MM.1S (cell line): ENCODE measurements around the gene NMNAT2.

Source experiments
- DNase-seq: peaks from one replicate; pipeline ENCODE4 v3.0.0-alpha.2; 2015
- H2AFZ ChIP-seq: fragments of 300-600 bp; sonication (generic); 2 replicates; pipeline ENCODE4 v1.6.0; 2016; ENCODE audit warnings: antibody characterized with exemption, low read length
- H3F3A ChIP-seq: fragments of 300-600 bp; sonication (generic); 2 replicates; pipeline ENCODE4 v1.6.1; 2016; ENCODE audit warnings: mild to moderate bottlenecking, antibody characterized with exemption, low read length, moderate library complexity, mixed read lengths; ENCODE audit not compliant: insufficient read depth
- H3K27ac ChIP-seq: fragments of 300-600 bp; sonication (generic); 2 replicates; pipeline ENCODE4 v1.5.1; 2016; ENCODE audit warnings: mild to moderate bottlenecking, low read length
- H3K27me3 ChIP-seq: fragments of 300-600 bp; sonication (generic); replicated peaks from 2 replicates; pipeline ENCODE4 v1.6.0; 2016; ENCODE audit warnings: low read length; ENCODE audit not compliant: insufficient read depth
- H3K36me3 ChIP-seq: fragments of 300-600 bp; sonication (generic); replicated peaks from 2 replicates; pipeline ENCODE4 v1.6.1; 2016; ENCODE audit warnings: mild to moderate bottlenecking, low read length, mixed read lengths; ENCODE audit not compliant: insufficient read depth
- H3K4me1 ChIP-seq: fragments of 300-600 bp; sonication (generic); 2 replicates; pipeline ENCODE4 v1.6.1; 2016; ENCODE audit warnings: low read length, mixed read lengths
- H3K4me2 ChIP-seq: fragments of 300-600 bp; sonication (generic); 2 replicates; pipeline ENCODE4 v1.6.0; 2016; ENCODE audit warnings: low read depth, low read length
- H3K4me3 ChIP-seq: fragments of 300-600 bp; sonication (generic); 2 replicates; pipeline ENCODE4 v1.5.1; 2016; ENCODE audit warnings: low read length, mixed read lengths
- H3K79me2 ChIP-seq: fragments of 300-600 bp; sonication (generic); 2 replicates; pipeline ENCODE4 v1.6.1; 2016; ENCODE audit warnings: mixed run types, low read length, mixed read lengths
- H3K9ac ChIP-seq: fragments of 300-600 bp; sonication (generic); 2 replicates; pipeline ENCODE4 v1.6.1; 2016; ENCODE audit warnings: low read length, mixed read lengths
- H3K9me2 ChIP-seq: fragments of 300-600 bp; sonication (generic); replicated peaks from 2 replicates; pipeline ENCODE4 v1.6.1; 2016; ENCODE audit warnings: mild to moderate bottlenecking, low read length, mixed read lengths; ENCODE audit not compliant: insufficient read depth
- H3K9me3 ChIP-seq: fragments of 300-600 bp; sonication (generic); replicated peaks from 2 replicates; pipeline ENCODE4 v1.6.1; 2016; ENCODE audit warnings: mild to moderate bottlenecking, low read length, mixed read lengths; ENCODE audit not compliant: insufficient read depth
- H4K20me1 ChIP-seq: fragments of 300-600 bp; sonication (generic); 2 replicates; pipeline ENCODE4 v1.6.1; 2016; ENCODE audit warnings: mild to moderate bottlenecking, low read length, moderate library complexity, mixed read lengths; ENCODE audit not compliant: insufficient read depth
- CTCF ChIP-seq: fragments of 300-600 bp; sonication (generic); IDR thresholded peaks from 2 replicates; pipeline ENCODE4 v1.5.1; 2016; ENCODE audit warnings: antibody characterized with exemption, low read length, mixed read lengths
- EZH2 ChIP-seq: fragments of 300-600 bp; sonication (generic); optimal IDR thresholded peaks from 2 replicates; pipeline ENCODE3; 2017; ENCODE audit warnings: low read depth, mild to moderate bottlenecking, antibody characterized with exemption, low read length, mixed read lengths
- EZH2phosphoT487 ChIP-seq: fragments of 300-600 bp; sonication (generic); IDR thresholded peaks from 2 replicates; pipeline ENCODE4 v1.6.1; 2018; ENCODE audit warnings: antibody characterized with exemption, low read length

The NMNAT2 gene

GRCh38 chr1:183296782-183297181, 121.4 kb downstream of the NMNAT2 start:
- no peak for TF ChIP-seq CTCF
- TF ChIP-seq EZH2, result no peak
- TF ChIP-seq EZH2phosphoT487, result no peak
- DNase-seq, result no peak
- no peaks in the 10 kb centered on the region for H3K9me2 ChIP-seq
- no peak overlapping the region for H3K9ac ChIP-seq
- H3K9me3 ChIP-seq, result no peaks in the 10 kb centered on the region
- H3F3A ChIP-seq, result no peaks in the 10 kb centered on the region
- no peak overlapping the region for H2AFZ ChIP-seq
- H3K4me2 ChIP-seq, result no peak overlapping the region
- no peaks in the 10 kb centered on the region for H3K36me3 ChIP-seq
- H3K79me2 ChIP-seq, result no peaks in the 10 kb centered on the region
- no peaks in the 10 kb centered on the region for H3K4me1 ChIP-seq
- no peaks in the 10 kb centered on the region for H3K27me3 ChIP-seq
- H4K20me1 ChIP-seq, result no peaks in the 10 kb centered on the region
- no peak overlapping the region for H3K4me3 ChIP-seq
- no peak overlapping the region for H3K27ac ChIP-seq

GRCh38 chr1:183295521-183295920, 122.7 kb downstream of the NMNAT2 start:
- no peak overlapping the region for H3K27ac ChIP-seq
- H3K9me2 ChIP-seq, result no peaks in the 10 kb centered on the region
- H3K4me1 ChIP-seq, result no peaks in the 10 kb centered on the region
- no peaks in the 10 kb centered on the region for H4K20me1 ChIP-seq
- H3K27me3 ChIP-seq, result no peaks in the 10 kb centered on the region
- TF ChIP-seq CTCF (no peak), EZH2 (no peak), EZH2phosphoT487 (no peak)
- H3F3A ChIP-seq, result no peaks in the 10 kb centered on the region
- H3K9me3 ChIP-seq, result no peaks in the 10 kb centered on the region
- H3K79me2 ChIP-seq, result no peaks in the 10 kb centered on the region
- no peak for DNase-seq
- no peak overlapping the region for H2AFZ ChIP-seq
- no peak overlapping the region for H3K4me3 ChIP-seq
- no peaks in the 10 kb centered on the region for H3K36me3 ChIP-seq
- H3K9ac ChIP-seq, result no peak overlapping the region
- no peak overlapping the region for H3K4me2 ChIP-seq

GRCh38 chr1:183293876-183294275, 124.3 kb downstream of the NMNAT2 start:
- Histone ChIP-seq H3K9me2 (no peaks in the 10 kb centered on the region), H3F3A (no peaks in the 10 kb centered on the region), H2AFZ (no peak overlapping the region), H3K79me2 (no peaks in the 10 kb centered on the region), H3K4me2 (no peak overlapping the region), H3K4me3 (no peak overlapping the region), H3K27ac (no peak overlapping the region), H3K27me3 (no peaks in the 10 kb centered on the region), H3K9me3 (no peaks in the 10 kb centered on the region), H4K20me1 (no peaks in the 10 kb centered on the region), H3K36me3 (no peaks in the 10 kb centered on the region), H3K4me1 (no peaks in the 10 kb centered on the region), H3K9ac (no peak overlapping the region)
- TF ChIP-seq CTCF (no peak), EZH2phosphoT487 (no peak), EZH2 (no peak)
- DNase-seq, result no peak
